Testis (tissue), 2 donors: Measurements from ENCODE around the gene PRCC.

Source experiments
- POLR2A ChIP-seq: fragments of 450-650 bp; IDR thresholded peaks from one replicate; pipeline ENCODE4 v1.6.1; 2017; ENCODE audit warnings: antibody characterized with exemption, mild to moderate bottlenecking, moderate library complexity
- TF ChIP-seq, protein P1 (sequence below), 3 experiments: fragments of 450-650 bp in 2 of 3; fragments of 200-600 bp in 1 of 3; sonication (generic) in 1 of 3; IDR thresholded peaks; one replicate each; pipeline ENCODE4 v1.5.1; 2016 to 2019; ENCODE audit warnings: antibody characterized with exemption in 3 of 3, mild to moderate bottlenecking in 2 of 3, moderate library complexity in 1 of 3

DNA sequence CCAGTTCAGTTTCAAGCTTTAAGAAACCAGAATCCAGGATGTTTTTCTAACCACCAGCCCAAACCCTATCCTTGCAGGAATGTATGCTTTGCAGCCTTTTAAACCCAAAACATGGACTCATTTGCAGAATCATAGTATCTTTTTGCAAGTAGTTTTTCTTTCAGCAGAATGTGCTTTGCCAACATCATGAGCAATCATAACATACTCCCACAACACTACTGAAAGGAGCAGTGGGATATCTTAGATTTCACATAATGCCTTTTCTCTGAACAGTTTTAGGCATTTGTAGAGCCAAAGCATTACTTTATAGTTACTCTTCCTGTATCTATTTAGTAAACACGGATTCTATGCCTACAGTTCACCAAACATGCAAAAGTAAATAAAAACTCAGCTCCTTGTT lies 59.3 kb downstream of the PRCC start:
- no peak for TF ChIP-seq POLR2A
- TF ChIP-seq, protein P1, sequence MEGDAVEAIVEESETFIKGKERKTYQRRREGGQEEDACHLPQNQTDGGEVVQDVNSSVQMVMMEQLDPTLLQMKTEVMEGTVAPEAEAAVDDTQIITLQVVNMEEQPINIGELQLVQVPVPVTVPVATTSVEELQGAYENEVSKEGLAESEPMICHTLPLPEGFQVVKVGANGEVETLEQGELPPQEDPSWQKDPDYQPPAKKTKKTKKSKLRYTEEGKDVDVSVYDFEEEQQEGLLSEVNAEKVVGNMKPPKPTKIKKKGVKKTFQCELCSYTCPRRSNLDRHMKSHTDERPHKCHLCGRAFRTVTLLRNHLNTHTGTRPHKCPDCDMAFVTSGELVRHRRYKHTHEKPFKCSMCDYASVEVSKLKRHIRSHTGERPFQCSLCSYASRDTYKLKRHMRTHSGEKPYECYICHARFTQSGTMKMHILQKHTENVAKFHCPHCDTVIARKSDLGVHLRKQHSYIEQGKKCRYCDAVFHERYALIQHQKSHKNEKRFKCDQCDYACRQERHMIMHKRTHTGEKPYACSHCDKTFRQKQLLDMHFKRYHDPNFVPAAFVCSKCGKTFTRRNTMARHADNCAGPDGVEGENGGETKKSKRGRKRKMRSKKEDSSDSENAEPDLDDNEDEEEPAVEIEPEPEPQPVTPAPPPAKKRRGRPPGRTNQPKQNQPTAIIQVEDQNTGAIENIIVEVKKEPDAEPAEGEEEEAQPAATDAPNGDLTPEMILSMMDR (IDR thresholded peaks at IDR 0.05) = no peak
